Measurements from ENCODE around the gene PRXL2B.
"Not testable (repeated sequence)": the region's sequence is repeated elsewhere in the genome, so short reads cannot be mapped to it uniquely, and the experiment has no call there.

The PRXL2B gene

GRCh38 chr1:2566101-2567045 is 20.2 kb upstream of the PRXL2B start:
- H3K27ac Mint-ChIP-seq: no peak overlapping the region
- H3K4me1 Mint-ChIP-seq: peaks cover under 1% of the 10 kb centered on the region
- H3K27me3 Mint-ChIP-seq: no peaks in the 10 kb centered on the region
- no peaks in the 10 kb centered on the region for H3K36me3 Mint-ChIP-seq (ENCODE audit: low read depth)
- no peak overlapping the region for H3K4me3 Mint-ChIP-seq
- no peaks in the 10 kb centered on the region for H3K9me3 Mint-ChIP-seq
- DNase-seq (no peak), ATAC-seq (no peak)

GRCh38 chr1:2567083-2567679 is 19.4 kb upstream of the PRXL2B start:
- ATAC-seq (no peak), DNase-seq (no peak)
- Mint-ChIP-seq H3K27ac (no peak overlapping the region), H3K9me3 (no peaks in the 10 kb centered on the region), H3K27me3 (no peaks in the 10 kb centered on the region), H3K4me1 (no peaks in the 10 kb centered on the region), H3K36me3 (ENCODE audit: low read depth) (no peaks in the 10 kb centered on the region), H3K4me3 (no peak overlapping the region)

- H3K27ac Mint-ChIP-seq; H3K9me3 Mint-ChIP-seq; ATAC-seq; H3K36me3 Mint-ChIP-seq (ENCODE audit: low read depth); DNase-seq; H3K4me1 Mint-ChIP-seq; H3K27me3 Mint-ChIP-seq; H3K4me3 Mint-ChIP-seq: not testable (repeated sequence)
Measured at GRCh38 chr1:2568187-2568816, 18.3 kb upstream of the PRXL2B start.

- Mint-ChIP-seq H3K4me3 (no peak overlapping the region), H3K27me3 (no peaks in the 10 kb centered on the region), H3K4me1 (peaks cover 13% of the 10 kb centered on the region), H3K9me3 (peaks cover 17% of the 10 kb centered on the region), H3K27ac (no peak overlapping the region), H3K36me3 (ENCODE audit: low read depth) (peaks cover 6% of the 10 kb centered on the region)
- no peak for DNase-seq
- ATAC-seq: no peak
Measured at GRCh38 chr1:2569060-2569459, 17.5 kb upstream of the PRXL2B start.

- not testable (repeated sequence) for H3K27ac Mint-ChIP-seq; ATAC-seq; DNase-seq; H3K4me3 Mint-ChIP-seq; H3K36me3 Mint-ChIP-seq (ENCODE audit: low read depth); H3K27me3 Mint-ChIP-seq
- H3K9me3 Mint-ChIP-seq: peaks cover 20% of the 10 kb centered on the region
- H3K4me1 Mint-ChIP-seq: peaks cover 17% of the 10 kb centered on the region
Measured at GRCh38 chr1:2569703-2570102, 16.9 kb upstream of the PRXL2B start.

GRCh38 chr1:2570332-2570731 is 16.2 kb upstream of the PRXL2B start:
- Mint-ChIP-seq H3K4me3 (no peak overlapping the region), H3K4me1 (peaks cover 17% of the 10 kb centered on the region), H3K27ac (no peak overlapping the region), H3K9me3 (peaks cover 20% of the 10 kb centered on the region), H3K36me3 (ENCODE audit: low read depth) (peaks cover 9% of the 10 kb centered on the region), H3K27me3 (no peaks in the 10 kb centered on the region)
- DNase-seq: no peak
- no peak for ATAC-seq

GRCh38 chr1:2571348-2571747 is 15.2 kb upstream of the PRXL2B start:
- H3K27me3 Mint-ChIP-seq: no peaks in the 10 kb centered on the region
- peaks cover 9% of the 10 kb centered on the region for H3K36me3 Mint-ChIP-seq (ENCODE audit: low read depth)
- peaks cover 20% of the 10 kb centered on the region for H3K9me3 Mint-ChIP-seq
- H3K4me1 Mint-ChIP-seq: peaks cover 22% of the 10 kb centered on the region
- no peak for ATAC-seq
- DNase-seq: no peak
- H3K4me3 Mint-ChIP-seq: no peak overlapping the region
- no peak overlapping the region for H3K27ac Mint-ChIP-seq

GRCh38 chr1:2573250-2573920 is 13.2 kb upstream of the PRXL2B start:
- ATAC-seq (no peak), DNase-seq (no peak)
- peaks cover 40% of the 10 kb centered on the region for H3K4me1 Mint-ChIP-seq
- H3K4me3 Mint-ChIP-seq: no peak overlapping the region
- H3K36me3 Mint-ChIP-seq (ENCODE audit: low read depth): peaks cover 9% of the 10 kb centered on the region
- H3K27me3 Mint-ChIP-seq: no peaks in the 10 kb centered on the region
- no peak overlapping the region for H3K27ac Mint-ChIP-seq
- H3K9me3 Mint-ChIP-seq: peaks cover 20% of the 10 kb centered on the region

DNA sequence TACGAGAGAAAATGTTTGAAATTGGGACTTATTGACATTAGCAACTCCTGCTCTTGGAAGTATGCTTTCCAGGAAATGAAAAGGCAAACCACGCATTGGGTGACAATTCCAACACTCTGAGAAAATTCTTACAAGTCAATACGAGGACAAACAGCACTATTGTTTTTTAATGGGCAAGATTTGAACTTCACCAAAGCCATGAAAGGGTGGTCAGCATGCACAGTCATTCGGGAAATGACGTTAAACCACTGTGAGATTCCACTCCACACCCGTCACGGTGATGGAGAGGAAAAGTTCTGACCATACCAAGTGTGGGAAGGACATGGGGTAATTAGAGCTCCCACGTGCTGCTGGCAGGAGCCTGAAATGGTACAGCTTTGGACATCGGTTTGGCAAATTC is 12.2 kb upstream of the PRXL2B start:
- H3K9me3 Mint-ChIP-seq: peaks cover 20% of the 10 kb centered on the region
- H3K27ac Mint-ChIP-seq: no peak overlapping the region
- peaks cover 11% of the 10 kb centered on the region for H3K36me3 Mint-ChIP-seq (ENCODE audit: low read depth)
- DNase-seq (no peak), ATAC-seq (no peak)
- no peak overlapping the region for H3K4me3 Mint-ChIP-seq
- peaks cover 48% of the 10 kb centered on the region for H3K4me1 Mint-ChIP-seq
- H3K27me3 Mint-ChIP-seq: no peaks in the 10 kb centered on the region

DNA sequence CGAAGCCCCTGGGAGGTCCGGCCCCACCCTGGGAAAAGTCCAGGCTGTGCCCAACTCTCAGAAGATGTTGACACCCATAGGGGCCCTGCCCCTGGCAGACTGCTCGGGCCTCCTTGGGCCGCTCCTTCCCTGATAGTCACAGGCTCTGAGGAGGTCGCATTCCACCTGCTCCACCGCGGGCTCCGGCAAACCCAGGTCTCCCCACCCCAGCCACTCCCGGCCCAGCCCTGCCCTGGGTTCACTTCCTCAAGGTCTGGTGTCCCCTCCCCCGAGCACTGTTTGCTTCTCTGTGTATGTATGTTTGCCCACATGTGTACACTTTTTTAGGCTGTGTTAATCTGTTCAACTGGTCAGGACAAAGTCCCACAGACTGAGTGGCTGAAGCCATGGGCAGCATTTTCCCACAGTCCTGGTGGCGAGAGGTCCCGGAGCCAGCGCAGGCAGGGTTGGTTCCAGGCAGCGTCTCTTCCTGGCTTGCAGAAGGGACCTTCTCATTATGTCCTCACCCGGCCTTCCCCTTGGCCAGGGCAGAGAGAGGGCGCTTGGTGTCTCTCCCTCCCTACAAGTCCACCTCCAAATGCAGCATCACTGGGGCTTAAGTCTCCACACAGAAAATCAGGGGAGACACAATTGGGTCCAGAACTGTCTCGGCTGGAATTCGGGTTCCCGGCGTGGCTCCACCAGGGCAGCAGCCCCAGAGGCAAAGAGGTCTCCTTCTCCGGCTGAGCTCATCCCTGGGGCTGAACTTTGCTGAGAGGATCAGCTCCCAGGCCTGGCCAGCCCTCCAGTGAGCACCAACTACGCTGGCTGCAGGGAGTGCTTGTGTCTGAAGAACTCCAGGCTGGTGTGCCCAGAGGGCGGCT is 10.5 kb upstream of the PRXL2B start:
- H3K4me3 Mint-ChIP-seq: no peak overlapping the region
- H3K36me3 Mint-ChIP-seq (ENCODE audit: low read depth): peaks cover 11% of the 10 kb centered on the region
- peaks cover 20% of the 10 kb centered on the region for H3K9me3 Mint-ChIP-seq
- H3K27me3 Mint-ChIP-seq: no peaks in the 10 kb centered on the region
- peaks cover 63% of the 10 kb centered on the region for H3K4me1 Mint-ChIP-seq
- ATAC-seq: no peak
- DNase-seq: no peak
- no peak overlapping the region for H3K27ac Mint-ChIP-seq

DNA sequence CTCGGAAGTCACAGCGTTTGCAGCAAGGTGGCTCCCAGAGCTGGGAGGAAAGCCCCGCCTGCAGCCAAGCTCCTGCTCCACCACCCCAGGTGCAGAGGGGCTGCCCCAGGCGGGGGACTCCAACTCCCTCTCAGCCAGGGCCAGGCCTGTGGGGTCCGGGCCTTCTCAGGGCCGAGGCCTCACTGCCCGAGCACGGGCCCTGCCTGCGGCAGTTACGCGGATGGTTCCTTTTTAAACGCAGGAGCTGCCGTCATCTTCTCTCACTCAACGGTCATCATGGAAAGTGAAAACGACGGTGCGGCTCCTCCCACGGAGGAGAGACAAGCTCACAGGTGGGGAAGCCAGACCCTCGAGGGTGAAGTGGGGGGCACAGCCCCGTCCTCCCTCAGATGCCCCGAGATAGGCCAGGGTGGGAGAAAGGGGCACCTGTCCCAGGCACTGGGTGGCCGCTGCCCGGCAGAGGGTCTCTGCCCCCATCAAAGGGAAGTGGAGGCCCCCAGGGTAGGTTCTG is 9.0 kb upstream of the PRXL2B start:
- DNase-seq: peak; percentile 57

DNA sequence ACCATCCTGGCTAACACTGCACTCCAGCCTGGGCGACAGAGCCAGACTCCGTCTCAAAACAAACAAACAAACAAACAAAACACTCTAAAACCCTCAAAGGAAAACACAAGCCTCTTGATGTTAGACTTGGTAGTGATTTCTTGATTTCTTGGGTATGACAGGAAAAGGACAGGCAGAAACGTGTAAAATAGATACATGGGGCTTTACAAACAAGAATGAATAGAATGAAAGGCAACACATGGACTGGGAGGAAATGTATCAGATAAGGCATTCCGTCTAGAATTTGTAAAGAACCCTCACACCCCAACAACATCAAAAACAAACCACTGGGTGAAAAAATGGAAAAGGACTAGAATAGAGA is 7.8 kb upstream of the PRXL2B start:
- peaks cover 80% of the 10 kb centered on the region for H3K4me1 Mint-ChIP-seq

More for the DNA sequence above, 9.0 kb upstream of the PRXL2B start:
- peak; percentile 40 for ATAC-seq
- H3K27me3 Mint-ChIP-seq: not testable (repeated sequence)
- Mint-ChIP-seq H3K4me3 (peak overlapping the region; percentile 64), H3K27ac (peak overlapping the region; percentile 84), H3K4me1 (peaks cover 77% of the 10 kb centered on the region), H3K9me3 (peaks cover 17% of the 10 kb centered on the region), H3K36me3 (ENCODE audit: low read depth) (peaks cover 11% of the 10 kb centered on the region)

GRCh38 chr1:2580691-2581090 is 5.9 kb upstream of the PRXL2B start:
- H3K9me3 Mint-ChIP-seq: no peaks in the 10 kb centered on the region
- H3K27me3 Mint-ChIP-seq: no peaks in the 10 kb centered on the region
- DNase-seq: no peak
- no peak for ATAC-seq
- peak overlapping the region; percentile 64 for H3K27ac Mint-ChIP-seq
- H3K4me3 Mint-ChIP-seq: no peak overlapping the region
- peaks cover 2% of the 10 kb centered on the region for H3K36me3 Mint-ChIP-seq (ENCODE audit: low read depth)
- H3K4me1 Mint-ChIP-seq: peaks cover 90% of the 10 kb centered on the region

More for the DNA sequence above, 7.8 kb upstream of the PRXL2B start:
- H3K4me3 Mint-ChIP-seq: peak overlapping the region; percentile 64
- H3K36me3 Mint-ChIP-seq (ENCODE audit: low read depth): peaks cover 8% of the 10 kb centered on the region
- DNase-seq (no peak), ATAC-seq (no peak)
- H3K27me3 Mint-ChIP-seq: no peaks in the 10 kb centered on the region
- peaks cover 6% of the 10 kb centered on the region for H3K9me3 Mint-ChIP-seq
- H3K27ac Mint-ChIP-seq: peak overlapping the region; percentile 84
